ENCODE results near the gene SF1.
A peak's percentile ranks its signal among the peaks of the same experiment; 100 is the strongest.

Gene SF1

DNA sequence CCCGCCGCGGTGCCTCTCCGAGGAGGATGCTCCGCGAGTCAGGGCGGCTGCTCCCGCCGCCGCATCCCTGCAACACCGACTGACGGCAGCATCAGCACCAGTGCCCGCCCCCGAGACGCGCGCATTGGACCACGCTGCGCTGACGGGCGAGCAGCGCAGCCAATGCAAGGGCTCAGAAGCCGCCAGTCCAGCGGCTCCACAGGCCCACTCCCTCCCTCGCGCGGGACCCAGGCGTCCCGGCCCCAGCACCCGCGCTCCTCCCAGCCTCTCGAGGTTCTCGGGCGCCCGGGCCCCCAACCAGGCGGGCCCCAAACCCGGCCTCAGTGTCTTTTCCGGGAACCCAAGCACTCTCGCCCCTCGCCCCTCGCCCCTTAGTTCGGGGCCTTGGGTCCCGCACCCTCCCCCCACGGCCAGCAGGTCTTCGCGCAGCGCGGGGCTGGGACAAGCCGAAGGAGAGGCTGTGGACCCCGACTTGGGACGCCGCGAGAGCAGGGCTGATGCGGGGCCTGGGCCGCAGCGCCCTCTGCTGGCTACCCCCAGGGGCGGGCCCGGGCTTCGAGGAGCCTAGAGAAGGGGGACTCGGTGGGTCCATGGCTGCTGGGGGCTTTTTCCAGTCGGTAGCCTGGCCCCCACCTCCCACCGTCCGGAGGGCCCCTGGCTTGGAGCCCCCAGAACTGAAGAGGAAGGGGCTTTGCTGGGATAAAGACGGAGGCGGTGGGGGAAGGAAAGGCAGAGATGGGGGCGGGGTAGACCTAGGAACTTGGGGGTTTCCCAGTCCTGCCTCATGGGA is 55.0 kb downstream of the SF1 start, which contains the start of gene NRXN2:
Gene NRXN2, minus strand, starts transcription at position 81 of the 790 bp plus-strand sequence. CDS start 9,498 bp downstream, outside the sequence.
- peak; percentile 63 for DNase-seq

DNA sequence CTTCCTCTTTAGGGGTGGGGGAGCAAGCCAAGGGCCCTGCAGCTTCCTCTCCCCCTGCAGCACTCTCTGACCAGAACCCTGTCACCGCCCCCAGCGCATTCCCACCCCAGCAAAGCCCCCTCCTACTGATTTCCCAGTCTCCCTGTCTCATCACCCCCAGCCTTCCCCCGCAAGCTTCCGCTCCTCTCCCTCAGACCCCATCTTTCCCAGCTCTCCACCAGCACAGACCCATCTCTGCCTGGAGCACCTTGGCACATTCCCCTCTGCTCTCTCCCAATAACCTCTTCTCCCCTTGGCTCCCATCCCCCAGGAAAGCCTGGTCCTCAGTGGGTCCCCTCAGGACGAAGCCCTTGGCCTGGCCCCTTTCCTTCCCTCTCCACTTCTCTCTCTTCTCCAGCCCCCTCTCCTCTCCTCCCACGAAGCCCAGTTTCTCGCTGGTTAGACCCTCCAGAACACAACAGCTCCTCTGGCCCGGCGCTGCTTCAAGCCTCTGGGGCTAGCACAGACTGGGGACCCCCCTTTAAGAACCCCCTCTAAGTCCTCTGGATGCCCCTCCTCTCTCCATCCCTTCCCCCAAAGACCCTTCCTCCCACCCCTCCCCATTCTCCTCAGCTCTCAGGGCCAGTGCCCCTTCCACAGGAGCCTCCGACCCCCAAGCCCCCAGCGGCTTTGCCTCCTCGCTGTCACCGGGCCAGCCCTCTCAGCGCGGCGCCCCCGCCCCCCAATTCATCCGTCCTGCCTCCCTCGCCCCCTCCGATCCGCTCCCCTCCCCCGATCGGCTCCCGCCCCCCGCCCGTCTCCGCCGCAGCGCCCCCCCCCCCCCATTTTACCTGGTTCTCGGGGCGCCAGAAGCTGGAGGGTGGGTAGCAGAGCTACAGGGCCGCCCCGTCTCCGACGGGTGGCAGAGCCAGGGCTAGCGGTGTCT is 55.9 kb downstream of the SF1 start:
- DNase-seq = no peak

DNA sequence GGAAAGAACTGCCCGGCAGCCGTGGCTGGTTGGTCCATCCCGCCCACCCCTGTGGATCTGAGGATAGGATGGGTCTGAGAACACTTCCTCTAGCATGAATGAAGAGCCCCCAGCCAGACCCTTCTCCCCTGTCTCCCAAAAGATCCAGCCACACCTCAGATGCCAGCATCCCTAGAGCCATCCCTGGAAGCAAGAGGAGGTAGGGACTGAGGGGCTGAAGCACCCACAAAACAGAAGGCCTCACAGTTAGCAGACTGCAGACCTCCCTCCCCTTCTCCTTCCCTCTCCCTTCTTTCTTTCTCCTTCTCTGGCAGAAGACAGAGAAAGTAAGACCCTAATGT is 57.0 kb downstream of the SF1 start:
- no peak for DNase-seq

DNA sequence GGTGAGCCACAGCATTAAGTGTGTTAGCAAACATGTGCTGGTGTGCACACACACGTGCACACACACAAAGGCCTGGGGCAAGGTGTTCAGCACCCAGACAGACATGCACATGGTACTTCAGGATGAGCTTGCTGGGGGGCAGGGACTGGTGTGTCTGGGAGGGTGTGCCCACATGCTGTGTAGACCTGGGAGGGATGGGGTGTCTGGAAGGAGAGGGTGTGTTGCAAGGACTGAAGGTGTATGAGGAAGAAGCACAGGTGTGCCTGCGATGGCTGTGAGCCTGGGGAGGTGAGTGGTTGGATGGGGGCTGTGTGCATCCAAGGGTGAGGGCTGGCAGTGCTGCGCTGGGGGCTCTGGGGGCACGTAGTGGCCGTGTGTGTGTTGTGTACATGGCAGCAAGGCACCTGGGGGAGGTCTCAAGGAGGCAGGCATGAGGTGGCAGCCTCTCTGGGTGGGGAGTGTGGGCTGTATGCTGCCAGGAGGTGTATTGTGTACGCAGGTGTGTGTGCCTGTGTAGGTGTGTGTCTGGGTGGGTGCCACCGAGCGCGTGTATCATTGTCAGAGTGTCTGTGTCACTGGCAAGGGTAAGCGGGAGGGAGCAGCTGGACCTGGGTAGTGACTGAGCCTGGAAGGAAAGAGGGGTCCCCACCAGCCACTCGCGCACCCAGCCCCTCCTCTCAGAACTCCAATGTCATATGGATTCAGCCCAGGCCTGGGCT is 57.5 kb downstream of the SF1 start:
- no peak for DNase-seq

DNA sequence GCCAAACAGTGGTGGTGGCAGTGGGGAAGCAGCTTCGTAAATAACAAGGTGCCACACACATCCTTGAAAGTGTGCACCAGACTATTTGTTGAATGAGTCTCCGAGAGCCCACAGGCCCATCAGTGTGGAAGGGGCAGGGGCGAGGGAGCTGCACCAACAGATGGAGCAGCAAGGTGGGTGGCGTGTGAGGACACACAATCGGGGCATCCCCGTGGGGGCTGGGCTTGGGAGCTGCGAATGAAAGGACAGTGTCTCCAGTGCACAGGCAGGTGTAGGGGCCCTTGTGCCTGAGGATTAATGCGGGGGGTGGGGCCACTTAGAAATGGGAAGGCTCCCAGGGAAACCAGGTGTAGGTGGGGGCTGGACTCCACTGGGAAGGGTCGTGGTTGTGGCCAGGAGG is 58.2 kb downstream of the SF1 start:
- DNase-seq = no peak

DNA sequence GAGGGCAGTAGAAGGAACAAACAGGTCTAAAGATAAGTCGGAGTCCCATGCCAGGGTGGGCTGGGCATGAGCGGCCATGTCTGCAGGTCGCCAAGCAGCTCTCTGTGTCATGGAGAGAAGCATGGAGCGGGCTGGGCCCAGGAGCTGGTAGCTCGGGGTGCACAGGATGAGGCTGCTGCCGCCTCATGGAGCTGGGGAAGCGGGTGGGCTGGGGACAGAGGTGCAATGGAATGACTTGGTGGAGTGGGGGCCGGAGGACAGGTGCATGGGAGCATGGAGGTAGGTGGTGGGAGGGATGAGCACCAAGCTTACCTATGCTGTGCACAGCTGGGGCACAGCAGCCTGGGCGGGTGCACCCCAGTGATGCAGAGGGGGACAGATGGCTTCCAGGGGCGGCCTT is 58.9 kb downstream of the SF1 start:
- DNase-seq = no peak

DNA sequence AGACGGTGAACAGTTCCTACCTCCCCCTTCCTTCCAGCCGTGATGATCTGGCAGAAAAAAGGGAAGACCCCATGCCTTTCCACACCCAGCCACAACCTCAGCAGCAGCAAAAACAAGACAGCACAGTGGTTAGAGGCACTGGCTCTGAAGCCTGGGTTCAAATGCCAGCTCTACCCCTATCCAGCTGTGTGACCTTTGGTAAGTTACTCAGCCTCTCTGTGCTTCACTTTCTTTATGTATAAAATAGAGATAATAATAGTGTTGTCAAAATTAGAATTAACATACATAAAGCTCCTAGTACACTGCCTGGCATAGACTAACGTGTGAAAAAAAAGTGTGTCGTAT is 59.6 kb downstream of the SF1 start:
- DNase-seq = no peak

DNA sequence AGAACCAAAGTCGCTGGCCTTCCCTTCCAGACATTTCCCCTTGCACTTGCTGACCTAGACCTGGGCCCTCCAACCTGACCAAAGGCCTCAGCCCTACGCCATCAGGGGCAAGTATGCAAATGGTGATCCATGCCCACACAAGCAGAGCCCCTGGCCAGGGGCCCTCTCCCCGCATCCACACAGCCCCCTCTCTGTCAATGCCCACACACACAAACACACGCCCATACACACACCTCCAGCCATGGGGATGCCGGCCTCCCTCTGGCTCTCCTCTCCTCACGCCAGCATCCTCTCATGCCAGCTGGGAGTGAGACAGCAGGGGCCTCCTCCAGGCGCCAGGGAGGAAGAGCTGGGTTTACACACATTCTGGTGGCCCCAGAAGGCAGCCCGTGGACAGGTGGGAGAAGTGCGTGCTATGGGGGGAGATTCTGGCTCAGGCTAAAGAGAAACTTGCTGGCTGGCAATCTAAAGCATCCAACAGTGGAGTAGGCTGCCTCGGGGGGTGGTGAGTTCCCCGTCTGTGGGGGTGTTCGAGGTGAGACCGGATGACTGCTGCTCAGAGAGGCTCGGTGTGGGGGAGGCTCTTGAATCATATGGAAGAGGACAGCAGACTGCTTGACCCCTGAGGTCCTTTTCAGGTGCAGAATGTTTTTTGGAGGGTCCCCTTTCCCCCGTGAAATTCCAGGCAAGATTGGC is 60.1 kb downstream of the SF1 start:
- DNase-seq = no peak

DNA sequence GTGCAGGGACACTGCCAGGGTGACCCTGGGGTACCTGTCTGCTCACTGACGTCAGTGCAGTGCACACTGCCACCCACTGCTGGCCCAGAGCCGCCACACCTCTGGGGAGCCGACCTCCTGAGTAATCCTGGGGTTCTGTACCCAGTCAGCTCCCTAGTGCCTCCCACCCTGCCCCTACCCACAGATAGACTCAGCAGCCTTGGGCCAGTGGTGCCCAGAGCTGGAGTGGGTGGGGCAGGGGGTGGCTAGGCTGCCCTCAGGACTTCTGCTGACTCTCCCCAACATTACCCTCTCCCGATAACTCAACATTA is 61.1 kb downstream of the SF1 start:
- no peak for DNase-seq

DNA sequence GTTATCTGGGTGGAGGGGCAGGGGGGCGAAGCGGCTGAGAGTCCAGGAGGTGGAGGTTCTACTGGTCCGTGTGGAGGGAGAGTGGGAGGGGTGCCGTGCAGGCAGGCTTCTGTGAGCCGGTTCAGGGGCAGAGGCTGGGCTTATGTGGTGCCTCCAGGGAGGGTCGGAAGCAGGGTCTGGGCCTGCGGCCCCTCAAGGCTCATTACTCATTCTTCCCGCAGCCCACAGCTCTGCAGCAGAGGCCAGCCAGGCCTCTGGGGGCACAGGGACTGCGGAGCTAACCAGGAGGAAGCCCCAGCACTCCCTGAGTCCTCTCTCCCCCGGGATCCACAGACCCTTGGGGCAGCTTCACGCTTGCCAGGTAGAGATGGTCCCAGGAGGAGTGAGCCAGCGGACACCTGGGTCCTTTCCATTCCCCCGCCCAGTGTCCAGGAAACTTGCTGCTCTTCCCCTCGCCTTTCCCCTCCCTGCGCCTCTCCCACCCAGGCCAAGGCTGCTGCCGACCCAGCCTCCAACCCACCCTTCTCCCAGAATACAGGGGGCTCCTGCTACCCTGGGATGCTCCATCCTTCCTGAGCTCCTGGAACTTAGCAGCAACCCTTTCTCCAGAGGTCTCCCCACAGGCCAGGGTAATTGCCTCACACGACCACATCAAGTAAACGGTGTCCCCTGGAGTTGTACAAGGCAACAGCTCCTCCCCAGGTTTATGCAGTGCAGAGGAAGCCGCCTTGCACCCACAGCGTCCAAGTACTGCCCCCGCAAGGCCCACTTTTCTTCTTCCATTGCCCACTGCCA is 61.7 kb downstream of the SF1 start:
- DNase-seq = no peak

DNA sequence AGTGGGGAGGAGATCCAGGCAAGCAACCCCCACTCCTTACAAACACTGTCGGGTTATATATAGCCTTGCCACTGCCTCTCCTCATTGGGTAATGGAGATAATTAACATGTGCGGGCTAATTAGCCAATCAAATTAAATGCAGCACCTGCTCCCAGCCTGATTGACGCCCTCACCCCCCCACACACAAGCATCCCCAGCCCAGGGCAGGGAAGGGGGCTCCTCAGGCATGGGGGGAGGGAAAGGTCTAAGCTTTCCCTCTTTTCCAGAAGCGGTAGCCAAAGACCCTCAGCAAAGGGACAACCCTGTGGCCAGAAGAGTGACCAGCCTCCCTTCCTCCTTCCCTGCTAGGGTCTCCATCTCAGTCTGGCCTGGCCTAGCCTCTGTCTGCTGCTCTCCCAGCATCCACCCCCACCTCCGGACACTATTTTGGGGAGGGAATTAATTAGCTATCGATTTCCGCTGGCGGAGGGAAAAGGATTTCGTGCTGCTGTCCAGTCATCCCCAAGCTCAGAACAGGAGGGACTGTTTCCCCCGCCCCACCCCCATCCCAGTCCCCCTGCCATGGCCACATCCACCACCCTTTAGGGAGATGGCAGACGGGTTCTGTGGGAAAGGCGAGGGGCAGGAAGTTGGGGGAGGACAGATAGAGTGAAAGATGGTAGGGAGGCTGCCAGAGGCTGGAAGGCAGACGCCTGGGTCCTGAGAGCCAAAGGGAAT is 62.4 kb downstream of the SF1 start:
- DNase-seq = no peak

DNA sequence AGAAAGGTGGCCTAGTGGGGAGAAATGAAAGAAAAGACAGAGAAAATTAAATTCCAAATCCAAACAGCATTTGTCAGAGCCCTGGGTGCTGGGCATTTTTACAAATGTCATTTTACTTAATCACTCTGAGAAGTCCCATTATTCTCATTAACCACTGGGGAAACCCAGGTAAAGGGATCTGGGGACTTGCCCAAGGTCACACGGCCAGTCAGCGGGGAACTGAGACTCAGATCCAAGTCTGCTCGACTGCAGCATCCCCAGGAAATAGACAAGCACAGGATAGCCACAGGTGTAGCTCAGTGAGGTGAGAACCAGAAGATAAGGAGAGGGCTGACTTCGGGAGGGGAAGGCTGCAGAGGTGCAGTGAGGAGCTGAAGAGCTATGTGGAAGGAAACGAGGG is 63.2 kb downstream of the SF1 start:
- DNase-seq = no peak

DNA sequence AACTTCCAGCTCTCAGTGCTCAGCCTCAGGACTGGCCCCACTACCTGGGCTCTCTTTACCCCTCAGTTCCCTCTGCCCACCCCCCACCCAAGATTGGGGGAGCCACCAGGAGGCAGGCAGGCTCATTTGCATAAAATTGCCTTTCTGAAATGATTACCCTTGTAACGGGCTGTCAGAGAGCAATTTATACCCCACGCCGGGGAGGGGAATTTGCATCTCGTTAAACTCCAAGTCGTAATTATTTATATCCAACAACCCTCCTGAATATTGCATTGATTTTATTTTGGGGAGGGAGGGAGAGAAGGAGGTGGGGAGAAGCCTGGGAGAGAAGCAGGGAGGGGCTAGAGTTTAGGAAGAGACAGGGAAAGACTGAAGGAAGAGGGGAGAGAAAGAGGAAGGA is 63.7 kb downstream of the SF1 start:
- DNase-seq = no peak

Measured in NCI-H1417 treated with DMSO at 0.1 percent for 48 hours (cell line).